Fibroblast of the aortic adventitia (primary cell): ENCODE results near the gene HOXB5. TPM values are rescaled to one million over a fixed set of nuclear protein-coding genes. Genes with fewer than 3 reads are reported as not detected.
A peak's percentile ranks its signal among the peaks of the same experiment; 100 is the strongest.

Source experiments
- DNase-seq: peaks from one replicate; pipeline ENCODE4 v3.0.0-alpha.2; 2010; ENCODE audit warnings: low read depth
- H3K4me3 ChIP-seq: 2 replicates; pipeline ENCODE4 v1.5.1; 2011; ENCODE audit warnings: low read depth, mild to moderate bottlenecking, control low read depth, low read length, moderate library complexity
- total RNA-seq: library from RNA; depleted of rRNA; stranded (reverse); fragments of >200 nt; gene quantifications from 2 replicates; pipeline ENCODE4 v1.2.3, GENCODE V29; 2012; ENCODE audit warnings: low replicate concordance
- TF ChIP-seq, protein P1 (sequence below): IDR thresholded peaks from 2 replicates; pipeline ENCODE4 v1.5.1; 2011; ENCODE audit warnings: mild to moderate bottlenecking, low read length, control low read depth, inconsistent platforms; ENCODE audit not compliant: insufficient read depth

HOXB5 gene
- total RNA-seq, 1 donor: 0.27 TPM

DNA sequence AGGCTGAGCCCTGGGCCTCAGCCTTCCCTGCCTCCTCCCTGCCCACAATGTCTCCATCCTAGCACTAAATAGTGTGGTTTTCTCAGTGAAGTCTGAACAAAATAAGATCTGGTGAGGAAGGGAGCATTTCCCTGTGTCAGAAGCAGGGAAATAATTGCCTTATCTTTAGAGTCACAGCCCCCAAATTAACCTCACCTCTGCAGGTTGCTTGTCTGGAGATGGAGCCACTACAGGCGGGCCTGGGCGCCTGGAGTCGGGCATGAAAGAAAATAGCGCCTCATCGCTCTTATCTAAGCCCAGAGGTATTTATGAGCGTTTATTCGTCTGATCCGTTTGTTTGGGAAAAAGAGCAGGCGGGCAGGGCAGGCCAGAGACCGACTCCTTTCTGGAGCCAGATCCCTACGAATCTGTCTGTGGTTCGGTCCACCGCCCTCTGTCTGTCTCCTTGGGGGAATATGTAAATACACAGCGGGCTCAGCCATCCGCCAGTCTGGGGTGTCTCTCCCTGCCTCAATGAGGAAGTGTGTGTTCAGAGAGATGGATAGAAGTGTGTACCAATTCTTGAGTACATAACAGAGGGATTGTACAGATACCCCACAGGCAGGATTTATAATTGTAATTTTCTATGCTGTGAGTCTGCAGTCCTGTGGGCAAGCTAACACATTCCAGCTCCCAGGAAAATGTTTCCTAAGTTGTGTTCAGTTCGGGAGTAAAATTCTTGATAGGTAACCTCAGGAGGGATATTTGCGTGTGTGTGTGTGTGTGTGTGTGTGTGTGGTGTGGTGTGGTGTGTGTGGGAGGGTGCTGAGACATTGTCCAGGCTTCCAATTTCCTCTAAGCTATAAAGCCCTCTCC lies 6.9 kb upstream of the HOXB5 start:
- TF ChIP-seq, protein P1, sequence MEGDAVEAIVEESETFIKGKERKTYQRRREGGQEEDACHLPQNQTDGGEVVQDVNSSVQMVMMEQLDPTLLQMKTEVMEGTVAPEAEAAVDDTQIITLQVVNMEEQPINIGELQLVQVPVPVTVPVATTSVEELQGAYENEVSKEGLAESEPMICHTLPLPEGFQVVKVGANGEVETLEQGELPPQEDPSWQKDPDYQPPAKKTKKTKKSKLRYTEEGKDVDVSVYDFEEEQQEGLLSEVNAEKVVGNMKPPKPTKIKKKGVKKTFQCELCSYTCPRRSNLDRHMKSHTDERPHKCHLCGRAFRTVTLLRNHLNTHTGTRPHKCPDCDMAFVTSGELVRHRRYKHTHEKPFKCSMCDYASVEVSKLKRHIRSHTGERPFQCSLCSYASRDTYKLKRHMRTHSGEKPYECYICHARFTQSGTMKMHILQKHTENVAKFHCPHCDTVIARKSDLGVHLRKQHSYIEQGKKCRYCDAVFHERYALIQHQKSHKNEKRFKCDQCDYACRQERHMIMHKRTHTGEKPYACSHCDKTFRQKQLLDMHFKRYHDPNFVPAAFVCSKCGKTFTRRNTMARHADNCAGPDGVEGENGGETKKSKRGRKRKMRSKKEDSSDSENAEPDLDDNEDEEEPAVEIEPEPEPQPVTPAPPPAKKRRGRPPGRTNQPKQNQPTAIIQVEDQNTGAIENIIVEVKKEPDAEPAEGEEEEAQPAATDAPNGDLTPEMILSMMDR: no peak
- DNase-seq: no peak
- no peak overlapping the region for H3K4me3 ChIP-seq

DNA sequence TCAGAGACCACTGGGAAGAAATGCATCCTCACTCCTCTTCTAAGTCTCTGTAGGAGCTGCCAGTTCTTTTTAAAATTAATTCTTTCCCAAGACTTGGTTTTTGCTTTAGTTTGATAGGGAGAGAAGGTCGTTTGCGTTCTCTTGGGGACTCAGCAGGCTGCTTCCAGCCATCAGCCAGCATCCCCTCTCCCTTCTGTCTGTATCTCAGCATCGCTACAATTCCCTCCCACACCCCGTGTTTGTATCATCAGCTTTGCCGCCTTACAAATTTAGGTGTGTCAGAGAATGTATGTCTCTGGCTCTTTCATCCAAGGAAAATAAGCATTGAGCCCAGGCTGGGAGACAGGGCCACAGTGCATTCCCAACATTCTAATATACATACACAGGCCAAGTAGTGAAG lies 5.8 kb upstream of the HOXB5 start:
- H3K4me3 ChIP-seq: no peak overlapping the region
- DNase-seq: no peak
- TF ChIP-seq, protein P1: no peak

DNA sequence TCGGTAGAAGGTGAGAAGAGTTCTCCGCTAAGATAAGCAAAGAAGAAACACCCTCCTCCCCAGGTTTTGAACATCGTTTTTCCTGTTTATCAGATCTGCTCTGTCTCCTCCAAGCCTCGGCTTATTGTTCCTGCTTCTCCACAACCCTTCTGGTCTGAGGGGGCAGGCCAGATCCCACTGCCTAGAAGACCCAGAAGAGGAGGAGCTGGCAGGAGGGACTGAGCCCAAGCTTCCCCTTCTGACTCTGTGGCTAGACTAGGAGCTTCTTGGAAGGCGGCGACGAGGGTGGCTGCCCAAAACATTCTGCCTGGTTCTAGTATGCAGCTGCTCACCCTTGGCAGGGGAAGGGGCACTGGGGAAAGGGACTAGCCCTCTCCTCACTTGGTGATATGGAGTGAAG lies 5.2 kb upstream of the HOXB5 start:
- DNase-seq: no peak
- H3K4me3 ChIP-seq: no peak overlapping the region
- TF ChIP-seq, protein P1: no peak

DNA sequence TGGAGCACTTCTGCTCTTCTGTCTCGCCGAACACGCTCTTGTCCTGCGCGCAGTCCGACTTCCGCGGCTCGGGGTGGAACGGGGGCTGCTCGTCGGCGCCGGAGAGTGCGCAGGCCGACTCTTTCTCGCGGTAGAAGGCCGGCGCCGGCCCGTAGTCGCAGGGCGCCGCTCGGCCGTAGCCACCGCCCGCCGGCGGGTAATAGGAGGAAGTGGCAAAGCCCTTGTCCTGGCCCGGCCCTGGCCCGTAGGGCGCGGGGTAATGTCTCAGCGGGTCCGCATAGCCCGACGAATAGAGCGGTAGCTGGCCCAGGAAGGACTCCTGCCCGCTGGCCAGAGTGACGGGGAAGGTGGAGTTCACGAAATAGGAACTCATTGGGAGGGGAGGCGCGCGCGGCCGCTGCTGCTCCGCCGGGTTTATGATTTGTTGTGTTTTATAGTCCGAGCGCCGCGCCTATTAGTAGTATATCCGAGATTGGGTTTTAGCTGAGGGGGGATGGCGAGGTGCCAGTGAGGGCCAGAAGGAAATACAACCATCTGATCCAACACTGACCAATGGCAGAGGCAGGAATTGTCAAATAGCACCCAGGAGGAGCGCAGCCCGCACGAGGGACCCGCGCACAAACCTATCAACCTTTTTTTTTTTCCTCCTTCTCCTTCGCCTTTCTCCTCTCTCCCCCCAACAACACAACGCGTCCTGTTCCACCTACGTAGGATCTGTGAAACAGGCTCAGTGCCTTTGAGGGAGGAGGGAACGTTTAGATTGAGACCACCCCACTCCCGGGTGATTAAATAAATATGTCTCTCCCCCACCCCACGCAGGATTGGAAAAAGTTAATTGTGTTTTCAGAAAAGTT lies 4.4 kb upstream of the HOXB5 start:
- TF ChIP-seq, protein P1: no peak
- DNase-seq: peak; percentile 65

DNA sequence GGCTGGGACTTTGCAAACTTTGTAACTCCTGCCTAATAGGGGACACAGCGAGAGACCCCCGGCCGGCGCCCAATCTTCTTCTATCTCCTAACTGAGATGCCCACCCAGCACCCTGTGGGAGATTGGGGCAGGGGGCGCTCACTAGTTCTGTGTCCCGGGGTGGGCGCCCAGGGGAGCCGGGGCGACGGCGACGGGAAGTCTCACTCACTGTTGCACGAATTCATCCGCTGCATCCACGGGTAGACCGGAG lies 3.9 kb upstream of the HOXB5 start:
- DNase-seq: no peak
- TF ChIP-seq, protein P1: no peak
- peak overlapping the region; percentile 70 for H3K4me3 ChIP-seq

More for the DNA sequence above, 4.4 kb upstream of the HOXB5 start:
- peak overlapping the region; percentile 70 for H3K4me3 ChIP-seq

DNA sequence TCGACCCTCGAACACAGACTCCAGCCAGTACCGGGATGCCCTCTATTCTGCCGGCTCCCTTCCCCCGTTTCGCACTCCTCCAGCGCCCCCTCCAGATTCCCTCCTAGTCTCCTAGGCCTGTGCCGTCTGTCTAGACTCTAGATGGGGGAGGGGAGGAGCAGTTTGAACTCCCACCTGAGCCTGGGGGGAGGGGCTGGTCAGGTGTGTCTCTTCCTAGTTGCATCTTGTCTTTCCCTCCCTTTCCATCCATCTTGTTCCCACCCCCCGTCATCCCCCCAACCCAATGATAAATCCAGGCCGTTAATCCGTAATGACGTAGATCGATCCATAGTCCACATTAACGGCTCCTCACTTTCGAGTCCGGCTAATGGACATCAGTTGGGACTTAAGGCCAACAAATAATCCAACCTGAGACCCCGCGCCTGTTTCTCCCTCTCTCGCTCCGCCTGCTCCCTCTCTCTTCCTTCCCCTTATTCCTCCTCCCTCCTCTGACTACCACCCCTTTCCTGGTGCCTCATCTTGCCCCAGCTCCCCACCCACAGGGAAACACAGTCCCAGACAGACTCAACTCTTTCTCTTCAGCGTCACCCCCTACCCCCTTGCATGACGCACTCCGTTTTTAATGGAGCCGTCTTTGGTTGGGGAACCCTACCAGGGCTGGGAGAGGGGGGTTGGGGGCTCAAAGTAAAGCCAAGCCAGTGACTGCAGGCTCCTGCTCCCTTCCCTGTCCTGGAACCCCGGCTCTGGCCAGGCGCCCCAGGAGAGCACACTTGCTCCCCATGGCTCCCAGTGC lies 3.4 kb upstream of the HOXB5 start:
- peak overlapping the region; percentile 70 for H3K4me3 ChIP-seq
- DNase-seq: no peak
- TF ChIP-seq, protein P1: no peak
